K562 (cell line): ENCODE measurements around the gene CCDC88C. TPM values are rescaled to one million over a fixed set of nuclear protein-coding genes. Genes with fewer than 3 reads are reported as not detected.

Experiments used
- ATAC-seq: fragments of 200-7000 bp; cut with Tn5 transposase; 3 replicates; pipeline ENCODE4 v1.9.1; 2020; ENCODE audit warnings: moderate library complexity
- BruUV-seq: library from RNA; stranded (reverse); fragments of 400-500 nt; replicated peaks from 2 replicates; lab custom pipeline; 2021; lab: Mats Ljungman, UMichigan
- CTCF ChIA-PET: fragments of 300-600 bp; formaldehyde crosslinking; extraction: SDS; loops from one replicate; lab custom pipeline; 2021; ENCODE audit warnings: low intra/inter-chr PET ratio; lab: Yijun Ruan, JAX
- POLR2A ChIA-PET: fragments of 300-600, 350-650 bp; sonication (Branson Sonifier 250); formaldehyde crosslinking; extraction: SDS; loops from one replicate; lab custom pipeline; 2021; ENCODE audit warnings: antibody characterized with exemption, inconsistent platforms; lab: Yijun Ruan, JAX
- DNase-seq, 4 experiments: peaks; one replicate each; pipeline versions ENCODE4 v3.0.0 to v3.0.0-alpha.2; 2011 to 2018; ENCODE audit warnings: low spot score in 3 of 4, mixed read lengths in 3 of 4; ENCODE audit errors: extremely low read depth in 1 of 4
- FAIRE-seq: peaks from 2 replicates; lab custom pipeline; 2011; peaks lifted over from hg19 to GRCh38; lab: Jason Lieb, UNC
- H2AFZ ChIP-seq: 2 replicates; pipeline ENCODE4 v1.6.0; 2011; ENCODE audit warnings: low read depth, low read length, control low read depth, inconsistent platforms
- H3K27ac ChIP-seq: fragments of 200-600 bp; 3 replicates; pipeline ENCODE4 v1.8.0; 2011; ENCODE audit warnings: low read depth, mild to moderate bottlenecking, control low read depth, inconsistent platforms, low read length, moderate library complexity, mixed read lengths; ENCODE audit errors: extremely low read depth
- H3K27me3 ChIP-seq, 2 experiments: fragments of 300-600 bp in 1 of 2; 2 replicates in 1 of 2; 3 replicates in 1 of 2; pipeline versions ENCODE4 v1.6.0 to v1.8.0; 2011; ENCODE audit warnings: inconsistent platforms in 2 of 2, low read length in 2 of 2, mild to moderate bottlenecking in 1 of 2, mixed read lengths in 1 of 2, moderate library complexity in 1 of 2; ENCODE audit not compliant: control insufficient read depth in 2 of 2, insufficient read depth in 2 of 2
- H3K36me3 ChIP-seq: fragments of 300-600 bp; 3 replicates; pipeline ENCODE4 v1.8.0; 2011; ENCODE audit warnings: mild to moderate bottlenecking, low read length, inconsistent platforms; ENCODE audit not compliant: control insufficient read depth, insufficient read depth
- H3K4me1 ChIP-seq, 2 experiments: fragments of 200-600 bp in 1 of 2; replicated peaks in 1 of 2; 2 replicates in 1 of 2; 3 replicates in 1 of 2; pipeline versions ENCODE4 v1.5.1 to v1.8.0; 2011; ENCODE audit warnings: inconsistent platforms in 2 of 2, low read length in 2 of 2, mild to moderate bottlenecking in 1 of 2, mixed read lengths in 1 of 2, moderate library complexity in 1 of 2; ENCODE audit not compliant: control insufficient read depth in 2 of 2, insufficient read depth in 2 of 2
- H3K4me2 ChIP-seq: 2 replicates; pipeline ENCODE4 v1.6.1; 2011; ENCODE audit warnings: low read length, control low read depth, inconsistent platforms, mixed read lengths; ENCODE audit not compliant: insufficient read depth
- H3K4me3 ChIP-seq: fragments of 200-600 bp; sonication (generic), shearing (Covaris generic); 2 replicates; pipeline ENCODE4 v1.5.1; 2016; ENCODE audit warnings: control low read depth, inconsistent platforms
- H3K79me2 ChIP-seq: fragments of 200-600 bp; 3 replicates; pipeline ENCODE4 v1.8.0; 2011; ENCODE audit warnings: low read length, inconsistent platforms; ENCODE audit not compliant: control insufficient read depth, insufficient read depth
- H3K9ac ChIP-seq, 2 experiments: 2 replicates each; pipeline versions ENCODE4 v1.6.0 to v1.6.1; 2011; ENCODE audit warnings: low read depth in 2 of 2, low read length in 2 of 2, control low read depth in 1 of 2, inconsistent platforms in 1 of 2, mild to moderate bottlenecking in 1 of 2, mixed read lengths in 1 of 2; ENCODE audit not compliant: insufficient read depth in 1 of 2
- H3K9me1 ChIP-seq: one replicate; pipeline ENCODE4 v1.6.0; 2011; ENCODE audit warnings: inconsistent platforms, mild to moderate bottlenecking, low read length, moderate library complexity; ENCODE audit not compliant: control insufficient read depth, insufficient read depth
- H3K9me3 ChIP-seq: replicated peaks from 2 replicates; pipeline ENCODE4 v1.5.1; 2011; ENCODE audit warnings: low read depth, low read length, inconsistent platforms; ENCODE audit not compliant: control insufficient read depth, insufficient read depth
- H4K20me1 ChIP-seq: replicated peaks from 2 replicates; pipeline ENCODE4 v1.6.1; 2011; ENCODE audit warnings: low read length, inconsistent platforms, mixed read lengths; ENCODE audit not compliant: control insufficient read depth, insufficient read depth
- LEF1 ChIP-seq: fragments of 450-650 bp; IDR thresholded peaks from 2 replicates; pipeline ENCODE4 v1.6.1; 2016; ENCODE audit warnings: mild to moderate bottlenecking
- MGA ChIP-seq: fragments of 450-650 bp; IDR thresholded peaks from 2 replicates; pipeline ENCODE4 v1.6.1; 2016; ENCODE audit warnings: mild to moderate bottlenecking, moderate library complexity
- WGBS: fragments of 100-300 bp; shearing (Covaris generic); methylation state at CpG from one replicate; pipeline ENCODE4 v1.1.6; 2016; ENCODE audit warnings: low coverage, mixed read lengths; ENCODE audit not compliant: insufficient coverage; ENCODE audit errors: missing lambda C conversion rate; 5-methylcytosine and 5-hydroxymethylcytosine counted together
- in situ Hi-C: fragments of 300-500 bp; cut with MboI; formaldehyde crosslinking; loops from 4 replicates; pipeline ENCODE4 v1.15.0; 2018; ENCODE audit warnings: inconsistent platforms, mixed read lengths
- intact Hi-C: fragments of 100-400 bp; cut with micrococcal nuclease; formaldehyde crosslinking; loops from 2 replicates; pipeline ENCODE4 v1.14.2; 2022
- polyA plus RNA-seq, 8 experiments: library from polyadenylated mRNA; depleted of rRNA in 4 of 8; stranded (reverse) in 5 of 8; unstranded in 3 of 8; fragments of >200 nt; fragmentation: Nextera tagmentation in 2 of 8; fragmentation: Illumina TruSeq in 1 of 8; extraction: Ambion mirVana in 2 of 8; extraction: Trizol in 1 of 8; gene quantifications; 2 replicates each; pipeline versions ENCODE4 v1.2.1 to v1.2.3, GENCODE V29; 2011 to 2014; ENCODE audit warnings: inconsistent platforms in 1 of 8, missing spikeins in 1 of 8
- total RNA-seq, 7 experiments: library from RNA; depleted of rRNA in 6 of 7; stranded (reverse); fragments of >200 nt in 6 of 7; fragmentation: Illumina TruSeq in 2 of 7; extraction: Trizol in 2 of 7; gene quantifications; 2 replicates each; pipeline versions ENCODE4 v1.2.1 to v1.2.3, GENCODE V29; 2011 to 2021; ENCODE audit warnings: low replicate concordance in 1 of 7

The CCDC88C gene
- total and polyA plus RNA-seq, 9 of the 15 experiments (the other 6 are each of a cell fraction or from before 2014, with no cell fraction given): 0.62 to 22.5 (median 10.7) TPM

- intact Hi-C loops: no loop called here
- Histone ChIP-seq H3K27ac (no peak overlapping the region), H2AFZ (no peak overlapping the region), H3K79me2 (no peaks in the 10 kb centered on the region; the same call in 2 of the 3 replicates), H3K36me3 (peaks cover 89% of the 10 kb centered on the region), H3K4me2 (no peak overlapping the region), H3K27me3 (no peaks in the 10 kb centered on the region), H3K9me1 (no peaks in the 10 kb centered on the region), H3K9ac (no peak overlapping the region), H4K20me1 (no peaks in the 10 kb centered on the region), H3K4me3 (no peak overlapping the region), H3K4me1 (no peaks in the 10 kb centered on the region; a peak in 1 of 5 replicates), H3K9me3 (no peaks in the 10 kb centered on the region)
- no TSS peak for BruUV-seq
- in situ Hi-C loops: no loop called here
- TF ChIP-seq LEF1: no peak
- TF ChIP-seq MGA: no peak
- 87% methylated on average over 4 of the region's 4 CpGs for WGBS
- DNase-seq (no peak), ATAC-seq (no peak), FAIRE-seq (no peak)
- CTCF ChIA-PET: no interaction called here
- POLR2A ChIA-PET: no interaction called here
Observed at GRCh38 chr14:91466192-91466591, 48.6 kb upstream of the CCDC88C start.
